ENCODE measurements around the gene CADPS.

DNA sequence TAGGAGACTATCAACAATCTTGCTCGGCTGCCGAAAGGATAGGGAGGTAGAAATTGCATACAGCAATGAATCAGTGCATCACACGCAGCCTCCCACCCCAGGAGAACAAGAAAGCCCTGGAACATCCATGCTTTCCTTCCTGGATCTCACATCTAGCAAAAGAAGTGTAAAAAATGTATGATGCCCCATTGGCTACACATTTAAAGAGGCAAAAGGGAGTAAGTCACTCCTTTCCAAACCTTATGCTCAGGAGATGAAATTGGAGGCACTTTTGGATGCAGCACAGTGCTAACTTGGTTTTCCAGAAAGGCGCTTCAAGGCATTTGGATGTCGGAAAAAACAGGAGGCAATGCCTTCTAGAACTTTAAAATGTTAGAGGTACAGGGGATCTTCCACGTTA is 469.6 kb downstream of the CADPS start:
- TF ChIP-seq CTCF (IDR thresholded peaks at IDR 0.05), result no peak
- no peak for TF ChIP-seq POLR2A (IDR thresholded peaks at IDR 0.05)
